ENCODE measurements around the gene HLA-B.

The HLA-B gene

GRCh38 chr6:31352310-31352682 lies 4.7 kb downstream of the HLA-B start:
- Histone ChIP-seq H3K27ac (no peak overlapping the region), H3K27me3 (ENCODE audit: insufficient read depth, low read depth, severe bottlenecking) (peaks cover 23% of the 10 kb centered on the region), H3K9me3 (ENCODE audit: severe bottlenecking) (no peaks in the 10 kb centered on the region), H3K36me3 (no peaks in the 10 kb centered on the region), H3K4me3 (ENCODE audit: low read depth, low read length) (no peak overlapping the region)
- DNase-seq: no peak
- TF ChIP-seq, protein P1, sequence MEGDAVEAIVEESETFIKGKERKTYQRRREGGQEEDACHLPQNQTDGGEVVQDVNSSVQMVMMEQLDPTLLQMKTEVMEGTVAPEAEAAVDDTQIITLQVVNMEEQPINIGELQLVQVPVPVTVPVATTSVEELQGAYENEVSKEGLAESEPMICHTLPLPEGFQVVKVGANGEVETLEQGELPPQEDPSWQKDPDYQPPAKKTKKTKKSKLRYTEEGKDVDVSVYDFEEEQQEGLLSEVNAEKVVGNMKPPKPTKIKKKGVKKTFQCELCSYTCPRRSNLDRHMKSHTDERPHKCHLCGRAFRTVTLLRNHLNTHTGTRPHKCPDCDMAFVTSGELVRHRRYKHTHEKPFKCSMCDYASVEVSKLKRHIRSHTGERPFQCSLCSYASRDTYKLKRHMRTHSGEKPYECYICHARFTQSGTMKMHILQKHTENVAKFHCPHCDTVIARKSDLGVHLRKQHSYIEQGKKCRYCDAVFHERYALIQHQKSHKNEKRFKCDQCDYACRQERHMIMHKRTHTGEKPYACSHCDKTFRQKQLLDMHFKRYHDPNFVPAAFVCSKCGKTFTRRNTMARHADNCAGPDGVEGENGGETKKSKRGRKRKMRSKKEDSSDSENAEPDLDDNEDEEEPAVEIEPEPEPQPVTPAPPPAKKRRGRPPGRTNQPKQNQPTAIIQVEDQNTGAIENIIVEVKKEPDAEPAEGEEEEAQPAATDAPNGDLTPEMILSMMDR (IDR thresholded peaks at IDR 0.05; ENCODE audit: low read depth, low read length): no peak

GRCh38 chr6:31351401-31352309 lies 5.3 kb downstream of the HLA-B start:
- TF ChIP-seq, protein P1 (IDR thresholded peaks at IDR 0.05; ENCODE audit: low read depth, low read length): no peak
- no peaks in the 10 kb centered on the region for H3K36me3 ChIP-seq

DNA sequence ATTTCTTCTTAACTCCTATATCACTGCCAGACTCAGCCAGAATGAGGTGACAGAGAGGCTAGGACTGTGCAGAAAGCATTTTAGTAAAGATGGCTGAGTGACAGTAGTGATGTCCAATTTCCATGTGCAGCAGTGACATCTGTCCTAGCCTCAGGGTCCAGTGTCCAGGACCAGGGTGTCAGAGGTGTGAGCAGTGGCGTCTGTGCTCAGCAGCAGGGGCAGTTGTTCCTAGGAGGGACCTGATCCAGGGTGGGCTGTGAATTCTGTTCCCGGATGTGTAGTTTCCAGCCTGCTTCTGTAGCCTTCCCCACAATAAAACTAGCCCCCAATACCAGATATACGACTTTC lies 6.0 kb downstream of the HLA-B start:
- TF ChIP-seq, protein P1 (IDR thresholded peaks at IDR 0.05; ENCODE audit: low read depth, low read length): no peak
- no peak for DNase-seq
- Histone ChIP-seq H3K9me3 (ENCODE audit: severe bottlenecking) (no peaks in the 10 kb centered on the region), H3K27me3 (ENCODE audit: insufficient read depth, low read depth, severe bottlenecking) (peaks cover 22% of the 10 kb centered on the region), H3K4me3 (ENCODE audit: low read depth, low read length) (no peak overlapping the region), H3K27ac (no peak overlapping the region), H3K36me3 (no peaks in the 10 kb centered on the region)

More at GRCh38 chr6:31351401-31352309, 5.3 kb downstream of the HLA-B start:
- Histone ChIP-seq H3K4me3 (ENCODE audit: low read depth, low read length) (no peak overlapping the region), H3K27me3 (ENCODE audit: insufficient read depth, low read depth, severe bottlenecking) (peaks cover 22% of the 10 kb centered on the region), H3K27ac (no peak overlapping the region), H3K9me3 (ENCODE audit: severe bottlenecking) (no peaks in the 10 kb centered on the region)
- no peak for DNase-seq

GRCh38 chr6:31350196-31351032 lies 6.6 kb downstream of the HLA-B start:
- H3K36me3 ChIP-seq: no peaks in the 10 kb centered on the region
- H3K4me3 ChIP-seq (ENCODE audit: low read depth, low read length): no peak overlapping the region
- H3K27ac ChIP-seq: no peak overlapping the region
- no peaks in the 10 kb centered on the region for H3K9me3 ChIP-seq (ENCODE audit: severe bottlenecking)
- TF ChIP-seq, protein P1 (IDR thresholded peaks at IDR 0.05; ENCODE audit: low read depth, low read length): no peak
- peaks cover 16% of the 10 kb centered on the region for H3K27me3 ChIP-seq (ENCODE audit: insufficient read depth, low read depth, severe bottlenecking)
- DNase-seq: no peak

DNA sequence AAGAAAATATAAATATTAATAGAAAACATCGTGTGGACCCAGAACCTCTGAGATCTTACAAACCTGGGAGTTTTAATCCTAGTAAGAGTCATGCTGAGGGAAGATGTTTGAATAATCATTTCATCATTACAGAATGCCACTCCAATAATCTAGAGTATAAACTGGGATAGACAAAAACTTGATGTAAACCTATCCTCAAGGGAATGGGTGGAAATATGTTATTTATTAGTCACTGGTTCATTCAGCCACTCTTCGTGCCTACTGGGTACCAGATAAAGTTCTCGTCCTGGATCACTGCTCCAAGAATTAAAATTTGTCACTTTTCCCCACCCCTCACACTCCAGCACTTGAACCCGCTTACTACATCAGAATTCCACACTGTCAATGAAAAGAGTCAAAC lies 7.7 kb downstream of the HLA-B start:
- H3K36me3 ChIP-seq: no peaks in the 10 kb centered on the region

More for the DNA sequence above, 7.7 kb downstream of the HLA-B start:
- TF ChIP-seq, protein P1 (IDR thresholded peaks at IDR 0.05; ENCODE audit: low read depth, low read length): no peak
- no peak overlapping the region for H3K27ac ChIP-seq
- DNase-seq: no peak
- no peaks in the 10 kb centered on the region for H3K9me3 ChIP-seq (ENCODE audit: severe bottlenecking)
- peaks cover 18% of the 10 kb centered on the region for H3K27me3 ChIP-seq (ENCODE audit: insufficient read depth, low read depth, severe bottlenecking)
- no peak overlapping the region for H3K4me3 ChIP-seq (ENCODE audit: low read depth, low read length)
